GM21367 (cell line): ENCODE measurements around the gene CD200.
"Not testable (repeated sequence)": the region's sequence is repeated elsewhere in the genome, so short reads cannot be mapped to it uniquely, and the experiment has no call there.

Source experiments
- ATAC-seq: cut with Tn5 transposase; IDR thresholded peaks from one replicate; pipeline ENCODE4 v1.9.1; 2021; ENCODE audit not compliant: unreplicated experiment

Gene CD200

GRCh38 chr3:112388972-112389371, 56.0 kb downstream of the CD200 start:
- ATAC-seq: no peak

GRCh38 chr3:112389961-112390360, 57.0 kb downstream of the CD200 start:
- no peak for ATAC-seq

GRCh38 chr3:112390783-112391641, 58.1 kb downstream of the CD200 start:
- ATAC-seq: no peak

- no peak for ATAC-seq
These were observed 58.7 kb downstream of the CD200 start for GRCh38 chr3:112391648-112392047.

GRCh38 chr3:112392393-112393359, 59.7 kb downstream of the CD200 start:
- ATAC-seq: no peak

GRCh38 chr3:112393360-112393728, 60.4 kb downstream of the CD200 start:
- no peak for ATAC-seq

GRCh38 chr3:112394003-112394640, 61.2 kb downstream of the CD200 start:
- ATAC-seq: no peak

GRCh38 chr3:112395181-112395895, 62.4 kb downstream of the CD200 start:
- ATAC-seq: no peak

GRCh38 chr3:112395896-112396290, 62.9 kb downstream of the CD200 start:
- no peak for ATAC-seq

- ATAC-seq: no peak
These were observed 64.6 kb downstream of the CD200 start for GRCh38 chr3:112397556-112397955.

- ATAC-seq: no peak
These were observed 66.1 kb downstream of the CD200 start for GRCh38 chr3:112399064-112399463.

- not testable (repeated sequence) for ATAC-seq
These were observed 66.6 kb downstream of the CD200 start for GRCh38 chr3:112399554-112399953.

- not testable (repeated sequence) for ATAC-seq
These were observed 67.4 kb downstream of the CD200 start for GRCh38 chr3:112400317-112400716.

- no peak for ATAC-seq
These were observed 68.7 kb downstream of the CD200 start for GRCh38 chr3:112401617-112402016.

- no peak for ATAC-seq
These were observed 70.1 kb downstream of the CD200 start for GRCh38 chr3:112403103-112403502.

GRCh38 chr3:112404924-112405549, 72.1 kb downstream of the CD200 start:
- not testable (repeated sequence) for ATAC-seq

- no peak for ATAC-seq
These were observed 72.9 kb downstream of the CD200 start for GRCh38 chr3:112405845-112406244.

GRCh38 chr3:112407214-112407887, 74.4 kb downstream of the CD200 start:
- ATAC-seq: no peak

GRCh38 chr3:112407888-112408702, 75.1 kb downstream of the CD200 start:
- ATAC-seq: no peak
